ENCODE data around the gene CKMT2.

CKMT2 gene

DNA sequence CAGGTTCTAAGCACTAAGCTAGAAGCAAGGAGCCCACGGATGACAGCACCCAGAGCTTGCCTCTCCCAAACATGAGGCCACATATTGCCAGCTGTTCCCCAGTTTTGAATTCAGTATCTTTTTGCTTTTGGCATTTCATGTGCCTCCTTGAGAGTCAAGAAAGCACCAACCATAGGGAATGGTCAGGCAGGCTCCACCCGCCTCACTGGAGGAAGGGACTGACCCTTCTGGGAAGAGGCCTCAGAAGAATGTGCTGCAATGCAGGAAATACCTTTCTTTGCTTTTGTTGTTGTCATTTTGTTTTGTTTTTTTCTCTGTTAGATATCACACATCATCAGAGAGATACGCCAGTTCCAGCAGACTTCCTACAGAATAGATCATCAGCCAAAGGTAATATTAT is 13.7 kb upstream of the CKMT2 start:
- no peak for DNase-seq

DNA sequence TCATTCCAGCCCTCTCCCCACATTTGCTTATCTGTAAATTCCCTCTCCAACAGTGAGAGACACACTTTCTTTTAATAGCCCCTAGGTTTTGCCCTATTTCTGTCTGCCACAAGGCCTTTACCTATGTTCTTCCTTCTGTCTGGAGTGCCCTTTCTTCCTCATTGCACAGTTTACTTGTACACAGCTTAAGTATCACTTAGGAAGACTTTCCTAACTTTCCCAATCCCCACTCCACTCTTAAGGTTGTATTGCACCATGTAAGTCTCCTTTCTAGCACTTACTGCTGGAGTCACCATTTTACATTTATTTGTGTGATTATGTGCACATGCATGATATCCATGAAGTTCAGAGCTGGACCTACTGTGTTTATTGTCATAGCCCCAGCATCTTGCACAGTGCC is 10.8 kb upstream of the CKMT2 start:
- no peak for DNase-seq

DNA sequence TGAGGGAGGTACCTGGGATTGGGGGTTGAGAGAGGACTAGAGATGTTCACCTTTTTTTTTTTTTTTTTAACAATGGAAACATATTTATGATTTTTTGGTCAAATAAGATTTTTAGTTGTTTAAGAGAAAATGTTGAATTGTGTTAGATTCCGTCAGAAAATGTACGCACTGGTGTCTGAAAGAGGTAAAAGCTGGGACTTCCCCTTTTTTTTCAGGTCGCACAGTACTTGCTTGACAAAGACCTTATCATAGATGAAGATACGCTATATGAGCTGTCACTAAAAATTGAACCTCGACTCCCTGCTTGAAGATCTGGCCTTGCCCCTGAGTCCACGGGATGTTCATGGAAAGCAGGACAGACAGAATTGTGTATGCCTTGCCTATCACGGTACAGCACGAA is 7.7 kb upstream of the CKMT2 start:
- no peak for DNase-seq

DNA sequence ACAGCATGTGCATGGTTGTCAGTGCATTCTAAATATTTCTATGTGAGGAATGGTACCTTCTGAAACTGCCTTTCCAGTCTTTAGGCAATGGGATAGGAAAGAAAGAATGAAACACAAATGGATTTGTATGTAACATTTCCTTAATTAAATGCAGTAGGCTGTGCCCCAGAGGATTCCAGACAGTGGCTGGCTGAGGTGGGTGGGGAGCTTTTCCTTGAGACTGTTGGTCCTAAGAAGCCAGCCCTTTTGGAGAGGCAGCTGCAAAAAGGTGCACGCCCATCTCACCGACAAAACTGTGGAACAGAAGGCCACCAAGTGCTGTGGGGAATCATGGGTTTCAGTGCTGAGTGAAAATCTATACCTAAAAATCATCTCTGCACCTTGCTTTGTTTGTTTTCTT is 6.8 kb upstream of the CKMT2 start:
- DNase-seq: no peak

DNA sequence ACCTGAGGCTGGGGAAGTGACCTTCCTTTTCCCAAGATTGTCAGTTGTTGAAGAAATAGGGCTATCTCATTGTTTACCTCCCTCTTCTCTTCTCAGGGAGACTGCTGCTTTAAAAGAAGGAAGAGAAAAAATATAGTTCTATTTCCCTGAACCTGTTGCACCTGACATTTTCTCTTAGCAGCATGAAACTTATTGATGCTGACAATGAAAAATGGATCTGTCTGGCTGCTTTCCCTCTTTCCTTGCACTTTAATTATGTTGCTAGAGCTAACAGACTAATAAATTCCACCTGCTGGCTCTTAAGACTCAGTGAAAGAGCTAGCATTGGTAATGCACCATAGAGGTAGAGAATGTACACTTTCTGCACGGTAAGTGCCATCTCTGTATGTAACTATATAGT is 6.2 kb upstream of the CKMT2 start:
- DNase-seq: no peak

DNA sequence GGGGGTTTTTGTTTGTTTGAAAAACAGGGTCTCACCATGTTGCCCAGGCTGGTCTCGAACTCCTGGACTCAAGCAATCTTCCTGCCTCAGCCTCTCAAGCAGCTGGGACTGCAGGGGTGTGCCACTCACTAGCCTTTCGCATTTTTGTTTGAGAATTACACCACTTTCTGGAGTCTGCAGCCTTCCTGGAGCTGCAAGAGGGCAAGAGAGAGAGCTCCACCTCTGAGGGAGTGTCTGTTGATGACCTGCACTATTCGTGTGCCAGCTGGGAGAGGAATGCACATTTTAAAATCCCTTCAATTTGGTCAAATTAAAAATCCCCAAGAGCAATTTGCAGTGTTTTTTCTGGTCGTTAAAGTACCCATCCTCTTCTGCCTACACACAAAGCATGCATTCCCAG is 5.0 kb upstream of the CKMT2 start:
- DNase-seq: no peak

DNA sequence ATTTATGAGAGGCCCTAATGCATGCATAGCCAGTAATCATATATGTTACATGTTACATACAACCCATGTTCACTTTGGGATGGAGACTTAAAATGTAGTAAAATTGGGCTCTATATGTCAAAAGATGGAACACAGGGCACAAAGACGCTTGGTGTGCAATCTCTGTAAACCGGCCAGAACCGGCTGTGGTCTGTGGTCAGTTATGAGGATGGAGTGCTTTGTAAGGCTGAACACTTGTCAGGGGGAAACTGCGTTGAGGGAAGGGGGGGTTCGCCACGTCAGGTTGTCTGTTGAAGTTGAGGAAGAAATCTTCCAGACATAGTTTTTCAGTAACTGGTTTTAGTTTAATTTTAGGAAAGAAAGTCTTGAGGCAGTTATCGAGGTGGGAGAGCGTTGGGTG is 2.7 kb upstream of the CKMT2 start:
- DNase-seq: no peak

DNA sequence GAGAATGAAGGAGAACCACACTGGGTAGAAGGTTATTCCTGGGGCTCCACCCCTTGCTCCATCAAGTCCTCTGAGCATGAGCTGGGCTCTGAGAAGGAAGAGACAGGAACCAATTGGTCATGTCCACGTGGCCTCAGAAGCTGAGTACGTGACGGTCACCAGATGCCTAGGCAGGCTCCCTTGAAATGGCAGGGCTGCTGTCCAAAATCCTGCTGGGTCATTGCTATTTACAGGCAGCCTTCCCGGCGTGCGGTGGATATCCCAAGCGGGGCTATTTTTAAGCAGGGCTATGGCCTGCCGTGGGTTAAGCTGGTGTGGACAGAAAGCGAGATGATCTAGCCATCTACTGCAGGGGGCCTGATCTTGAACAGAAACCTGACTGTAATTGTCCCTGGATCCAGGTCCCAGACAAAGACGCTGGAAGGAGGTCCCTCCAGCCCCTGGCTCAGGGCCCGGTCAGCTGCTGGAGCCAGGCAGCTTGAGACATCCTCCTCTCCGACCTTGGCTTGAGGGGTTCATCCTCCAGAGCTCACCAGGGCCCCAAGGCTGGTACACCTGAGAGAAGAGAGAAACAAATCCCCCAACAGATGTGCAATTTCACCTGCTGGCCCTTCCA is 550 bp upstream of the CKMT2 start:
- DNase-seq: no peak

DNA sequence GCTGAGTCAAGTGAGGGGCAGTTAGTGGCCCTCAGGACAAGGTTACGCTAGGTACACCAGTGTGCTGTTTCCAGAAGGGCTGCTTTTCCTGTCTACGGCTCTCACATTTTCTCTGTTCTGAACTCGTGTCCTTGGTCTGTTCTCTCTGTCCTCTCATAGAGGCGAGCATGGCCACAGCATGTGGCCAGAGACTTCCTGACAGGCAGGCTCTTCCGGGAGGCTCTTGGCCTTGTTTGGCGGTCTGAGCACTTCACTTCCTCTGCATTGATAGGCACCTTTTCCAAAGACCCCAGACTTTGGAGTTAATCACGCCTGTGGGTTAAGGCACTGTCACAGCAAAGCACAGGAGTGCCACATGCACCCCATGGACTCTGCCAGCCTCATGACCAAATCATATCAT is 1.2 kb downstream of the CKMT2 start:
- no peak for DNase-seq

DNA sequence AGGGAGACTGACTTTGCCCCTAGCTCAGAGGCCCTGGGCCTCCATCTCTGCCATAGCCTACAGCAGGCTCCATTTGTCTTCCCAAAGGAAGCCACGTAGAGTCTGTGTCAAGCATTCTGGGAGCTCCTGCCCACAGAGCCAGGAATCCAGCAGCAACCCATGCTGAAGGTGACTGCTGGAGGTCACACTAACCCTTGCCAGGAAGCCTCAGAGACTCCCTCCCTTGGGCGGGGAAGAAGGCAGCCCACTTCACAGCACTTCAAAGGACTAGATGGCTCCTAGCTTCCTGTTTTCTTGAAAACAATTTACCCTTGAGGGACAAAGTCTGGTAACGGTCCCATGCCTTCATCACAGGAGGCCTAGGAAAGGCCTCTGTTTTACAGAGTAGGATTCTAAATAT is 1.7 kb downstream of the CKMT2 start:
- no peak for DNase-seq

DNA sequence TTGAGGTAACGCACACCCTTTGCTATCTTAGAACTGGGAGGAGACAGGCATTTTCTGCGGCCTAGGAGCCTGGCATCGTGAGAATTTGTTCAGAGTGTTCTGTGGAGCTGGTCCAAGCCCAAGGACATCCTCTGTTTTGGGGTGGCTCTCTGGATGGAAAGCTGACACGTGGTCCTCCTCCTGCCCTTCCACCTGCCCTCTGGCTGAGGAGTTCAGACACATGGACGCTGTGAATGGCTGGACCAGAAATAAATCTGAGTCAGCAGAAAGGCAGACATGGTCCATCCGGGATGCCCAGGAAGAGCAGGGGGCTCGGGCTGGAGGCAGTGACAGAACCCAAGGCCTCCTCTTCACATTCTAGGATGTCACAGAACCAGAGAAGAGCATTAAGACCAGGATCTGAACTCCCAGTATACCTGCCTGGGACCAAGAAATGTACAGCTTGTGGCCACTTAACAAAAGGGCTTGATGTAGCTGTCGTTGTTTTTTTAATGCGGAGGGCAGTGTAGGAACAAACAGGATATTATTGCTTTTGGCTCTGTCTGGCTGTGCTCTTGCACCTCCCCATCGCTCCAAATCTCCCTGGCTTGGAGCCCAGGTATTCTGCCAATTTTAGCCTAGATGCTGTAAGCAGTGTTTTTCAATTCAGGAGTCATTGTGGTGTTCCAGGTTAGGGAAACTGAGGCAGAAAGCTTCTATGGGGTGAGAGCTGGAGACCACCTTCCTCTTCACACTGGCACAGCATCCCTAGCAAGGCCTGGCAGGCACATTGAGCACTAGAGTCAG is 2.4 kb downstream of the CKMT2 start:
- DNase-seq: no peak

DNA sequence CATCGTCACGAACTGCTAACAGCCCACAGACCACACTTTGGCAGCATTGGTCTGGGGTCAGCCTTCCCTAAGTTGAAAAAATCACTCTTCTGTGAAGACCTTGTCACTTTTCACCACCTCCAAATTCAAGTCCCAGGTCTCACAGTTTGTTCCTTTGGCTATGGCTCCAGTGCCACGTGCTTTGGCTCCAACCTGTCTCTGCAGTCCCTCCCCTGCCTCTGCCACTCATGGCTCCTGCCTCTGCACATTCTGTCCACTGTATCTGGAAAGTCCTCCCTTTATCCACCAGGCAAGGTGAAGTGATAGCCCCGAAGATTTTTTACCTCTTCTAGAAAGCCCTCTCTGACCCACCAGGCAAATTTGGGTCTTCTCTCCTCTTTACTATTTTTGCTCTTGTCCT is 5.3 kb downstream of the CKMT2 start:
- DNase-seq: no peak

DNA sequence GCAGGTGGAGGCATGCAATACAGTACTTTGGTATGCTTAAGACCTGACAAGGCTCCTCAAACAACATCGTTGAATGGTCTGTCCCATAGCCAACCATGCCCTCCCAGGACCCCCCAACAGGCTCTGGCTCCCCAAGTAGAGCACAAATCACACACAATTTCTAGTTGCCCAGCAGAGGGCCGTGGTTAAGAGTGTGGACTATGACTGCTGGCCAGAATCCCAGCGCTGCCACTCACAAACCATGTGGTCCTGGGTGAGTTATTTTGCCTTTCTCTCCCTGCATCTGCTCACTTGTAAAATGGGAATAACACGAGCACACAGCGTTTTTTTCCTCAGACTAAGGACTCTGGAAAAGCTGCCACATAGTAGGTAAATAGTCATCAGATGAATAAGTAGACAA is 6.5 kb downstream of the CKMT2 start:
- DNase-seq: no peak

DNA sequence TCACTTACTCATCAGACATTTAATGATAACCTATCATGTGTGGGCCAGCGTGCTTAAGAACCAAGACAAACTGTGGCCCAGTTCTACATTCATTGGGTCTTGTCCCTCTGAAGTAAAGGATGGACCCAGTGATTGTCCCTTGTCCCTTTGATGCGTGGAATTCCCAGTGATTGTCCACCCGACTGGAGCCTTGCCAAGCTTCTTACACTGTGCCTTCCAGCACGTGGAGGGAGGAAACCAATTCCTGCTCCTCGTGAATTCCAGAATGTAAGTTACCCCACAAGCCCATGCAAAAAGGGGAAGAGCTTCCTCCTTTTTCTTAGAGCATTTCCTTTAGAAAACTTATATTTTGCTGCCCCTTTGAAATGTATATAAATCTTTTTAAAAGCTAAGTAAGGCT is 7.9 kb downstream of the CKMT2 start:
- DNase-seq: no peak

DNA sequence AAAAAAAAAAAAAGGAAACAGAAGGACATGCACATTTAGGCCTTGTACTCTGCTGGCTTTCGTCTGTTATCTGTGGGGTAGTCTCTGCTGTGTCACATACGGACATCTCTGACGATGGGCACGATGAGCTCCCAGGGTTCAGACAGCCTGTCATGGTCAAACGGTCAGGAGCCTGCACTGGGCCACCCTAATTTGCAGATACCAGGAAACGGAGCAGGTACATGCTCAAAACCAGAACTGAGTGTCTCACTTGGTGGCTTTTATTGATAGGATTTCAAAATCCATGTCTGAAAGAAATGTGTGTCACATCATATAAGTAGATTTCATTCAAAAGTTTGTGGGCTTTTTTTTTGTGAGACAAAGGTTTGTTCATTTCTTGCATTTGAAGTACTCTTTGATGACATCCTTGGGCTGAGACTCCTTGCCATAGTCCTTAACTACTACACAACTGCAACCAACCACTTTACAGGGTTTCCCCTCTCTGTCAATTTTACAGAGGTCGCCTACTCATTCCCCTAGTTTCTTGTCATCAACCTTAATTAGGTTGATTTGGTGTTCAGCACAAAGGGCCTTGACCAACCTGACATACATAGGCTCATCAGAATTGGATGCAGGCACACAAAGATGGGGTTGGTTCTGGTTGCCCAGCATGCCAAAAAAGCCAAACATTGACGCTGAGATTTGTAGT is 9.0 kb downstream of the CKMT2 start:
- no peak for DNase-seq

DNA sequence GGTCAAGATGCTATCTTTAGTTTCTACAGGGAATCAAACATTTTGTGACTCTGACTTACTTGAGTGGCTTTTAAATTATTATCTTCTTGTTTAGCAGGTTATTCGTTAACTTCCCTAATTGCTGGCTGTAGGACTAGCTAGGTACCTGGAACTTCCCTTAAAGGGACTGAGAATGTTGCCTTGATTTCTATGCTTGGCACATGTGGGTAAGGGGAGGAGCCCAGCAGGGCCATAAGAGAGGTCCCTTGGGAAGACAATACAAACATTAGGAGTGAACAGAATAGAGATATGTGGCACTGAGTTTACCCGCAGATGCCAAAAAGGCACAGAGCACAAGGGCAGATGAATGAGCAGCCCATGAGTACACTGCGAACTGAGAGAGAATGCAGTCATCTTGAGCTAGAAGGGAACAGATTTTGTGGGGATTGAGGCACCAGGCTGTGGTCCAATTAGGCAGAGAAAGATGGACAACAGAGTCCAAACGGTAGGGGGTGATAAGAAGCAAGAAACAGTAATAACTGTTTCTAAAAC is 9.8 kb downstream of the CKMT2 start:
- DNase-seq: no peak

DNA sequence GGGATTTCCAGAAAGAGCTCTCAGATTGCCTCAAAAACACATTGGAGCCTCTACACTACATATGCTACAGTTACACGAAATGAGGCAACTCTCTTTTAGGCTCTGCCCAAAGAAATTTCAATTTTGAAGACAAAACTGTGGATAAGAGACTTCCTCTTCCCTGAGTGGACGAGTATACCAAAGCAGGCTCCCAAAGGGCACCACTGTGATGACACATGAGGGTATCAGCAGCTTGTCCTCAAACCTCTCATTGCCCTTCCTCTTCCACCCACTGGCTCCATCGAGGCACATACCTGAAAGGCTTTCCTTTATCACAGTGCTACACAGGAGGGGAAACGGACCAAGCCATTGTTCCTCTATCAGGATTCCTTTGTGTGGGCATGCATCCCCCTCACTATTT is 11.3 kb downstream of the CKMT2 start:
- no peak for DNase-seq

DNA sequence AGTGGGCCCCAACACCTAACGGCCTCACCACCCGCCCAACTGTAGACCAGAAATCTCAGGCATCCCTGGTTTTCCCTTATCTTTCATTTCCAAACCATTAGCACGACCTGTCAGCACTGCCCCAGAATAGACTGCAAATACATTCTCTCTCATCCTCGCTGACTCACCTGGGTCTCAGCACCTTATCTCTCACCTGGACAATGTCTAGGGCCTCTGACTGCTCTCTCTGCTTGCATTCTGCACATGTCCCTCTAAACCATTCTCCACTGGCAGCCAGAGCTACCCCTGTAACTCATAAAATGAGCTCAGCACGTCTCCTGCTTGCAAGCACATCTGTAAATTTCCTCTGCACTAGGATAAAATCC is 12.7 kb downstream of the CKMT2 start:
- DNase-seq: no peak

DNA sequence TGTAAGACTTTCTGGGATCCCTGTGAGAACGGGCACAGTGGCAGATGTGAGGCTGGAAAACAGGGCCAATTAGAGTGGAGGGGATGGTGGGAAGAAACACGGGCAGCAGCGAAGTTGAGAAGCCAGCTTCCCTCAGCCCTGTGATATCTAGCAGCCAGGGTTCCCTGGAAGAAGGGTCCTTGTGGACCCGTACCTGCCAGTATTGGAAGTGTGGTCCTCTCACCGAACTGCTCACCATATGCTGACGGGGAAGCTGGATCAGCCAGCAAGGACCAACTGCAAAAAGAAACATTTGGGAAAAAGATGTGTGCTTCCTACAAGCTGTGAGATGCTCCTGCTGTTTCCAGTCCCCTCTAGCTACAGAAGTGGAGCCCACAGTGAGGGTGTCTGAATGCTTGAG is 13.6 kb downstream of the CKMT2 start:
- DNase-seq: no peak

DNA sequence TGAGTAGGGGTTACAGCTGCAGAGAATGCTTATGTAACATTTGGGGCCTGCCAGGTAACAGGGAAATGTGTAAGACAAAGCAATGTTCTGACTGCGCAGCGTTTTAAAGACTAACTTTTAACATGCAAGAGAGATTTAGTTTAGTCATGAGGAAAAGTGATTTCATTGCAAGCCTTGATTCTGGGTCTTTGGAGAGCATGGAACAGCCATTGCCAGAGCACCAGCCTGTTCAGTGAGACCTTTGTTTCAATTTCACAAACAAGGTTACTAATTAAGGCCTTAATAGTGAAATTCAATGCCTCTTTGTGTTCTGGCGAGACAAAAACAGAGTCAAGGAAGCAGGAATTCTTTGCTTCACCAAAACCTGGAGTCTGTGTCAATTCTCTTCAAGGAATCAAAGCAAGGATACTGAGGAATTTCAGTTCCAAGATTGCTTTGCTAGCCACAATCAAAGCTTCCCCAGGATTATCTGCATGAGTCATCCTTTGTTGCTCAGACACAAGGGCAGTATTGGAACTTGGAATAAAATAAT is 14.4 kb downstream of the CKMT2 start:
- no peak for DNase-seq

DNA sequence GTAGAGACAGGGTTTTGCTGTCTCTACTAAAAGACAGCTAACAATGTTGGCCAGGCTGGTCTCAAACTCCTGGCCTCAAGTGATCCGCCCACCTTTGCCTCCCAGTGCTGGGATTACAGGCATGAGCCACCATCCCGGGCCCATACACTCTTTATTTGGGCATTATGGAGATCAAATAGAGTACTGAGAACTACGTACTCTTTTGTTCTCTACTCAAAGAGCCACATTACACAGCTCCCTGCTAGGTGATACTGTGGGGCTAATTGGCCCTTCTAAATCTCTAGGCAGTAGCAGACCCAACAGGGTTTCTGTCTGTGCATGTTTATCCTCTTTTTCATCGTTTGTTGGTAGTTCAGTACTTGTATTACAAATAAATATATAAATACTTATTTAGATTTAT is 16.1 kb downstream of the CKMT2 start:
- DNase-seq: peak; percentile 38

DNA sequence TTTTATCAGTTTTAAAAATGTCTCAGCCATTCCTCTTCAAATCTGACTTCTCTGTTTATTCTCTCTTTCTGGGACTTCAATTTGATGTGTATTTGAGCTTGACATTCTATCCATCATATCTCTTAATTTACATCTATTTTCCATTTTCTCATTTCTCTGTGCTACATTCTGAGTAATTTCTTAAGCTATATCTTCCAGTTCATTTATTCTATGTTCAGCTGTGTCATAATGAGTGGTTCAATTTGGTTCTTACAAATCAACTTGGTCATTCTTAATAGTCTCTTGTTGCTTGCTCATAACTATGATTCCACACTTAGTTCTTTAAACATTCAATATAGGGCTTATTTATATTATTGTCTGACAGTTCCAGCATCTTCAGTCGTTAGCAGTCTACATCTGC is 16.9 kb downstream of the CKMT2 start:
- no peak for DNase-seq

DNA sequence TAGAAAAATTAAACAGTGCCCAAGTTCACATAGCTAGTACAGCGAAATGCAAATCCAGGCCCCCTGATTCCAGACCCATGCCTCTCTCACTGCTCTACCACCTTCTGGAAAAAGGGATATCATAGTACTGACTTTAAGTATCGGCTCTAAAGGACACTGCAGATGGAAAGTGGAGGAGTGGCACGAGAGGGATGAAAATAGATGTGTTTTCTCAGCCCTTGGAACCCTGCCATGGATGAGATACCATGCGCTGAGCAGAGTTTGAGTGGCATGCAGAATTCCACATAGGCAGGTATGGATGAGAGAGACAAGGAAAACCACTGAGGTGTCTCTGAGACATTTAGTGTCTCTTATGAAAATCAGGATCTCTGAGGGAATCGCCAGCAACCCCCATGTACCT is 18.8 kb downstream of the CKMT2 start:
- DNase-seq: no peak

DNA sequence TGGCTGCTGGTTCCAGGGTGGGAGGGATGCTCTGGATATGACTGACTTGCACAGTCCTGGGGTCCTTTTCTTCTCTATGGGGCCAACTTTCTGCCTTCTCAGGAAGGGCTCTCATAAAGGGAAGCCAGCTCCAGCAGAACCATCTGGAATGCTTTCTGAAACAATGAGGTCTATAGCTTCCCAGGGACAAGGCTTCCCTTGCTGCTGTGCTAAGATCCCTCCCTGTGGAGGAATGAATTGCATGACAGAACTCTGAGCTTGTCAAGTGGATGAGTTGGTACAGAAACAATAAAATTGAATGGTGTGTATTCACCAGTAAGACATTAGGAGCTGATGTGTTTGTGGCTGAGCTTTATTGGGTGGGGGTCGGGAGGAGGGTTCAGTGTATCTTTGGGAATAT is 19.8 kb downstream of the CKMT2 start:
- DNase-seq: no peak

Measured in NCI-H146 (cell line).